Measurements from ENCODE around the gene CIDEB.

CIDEB gene

DNA sequence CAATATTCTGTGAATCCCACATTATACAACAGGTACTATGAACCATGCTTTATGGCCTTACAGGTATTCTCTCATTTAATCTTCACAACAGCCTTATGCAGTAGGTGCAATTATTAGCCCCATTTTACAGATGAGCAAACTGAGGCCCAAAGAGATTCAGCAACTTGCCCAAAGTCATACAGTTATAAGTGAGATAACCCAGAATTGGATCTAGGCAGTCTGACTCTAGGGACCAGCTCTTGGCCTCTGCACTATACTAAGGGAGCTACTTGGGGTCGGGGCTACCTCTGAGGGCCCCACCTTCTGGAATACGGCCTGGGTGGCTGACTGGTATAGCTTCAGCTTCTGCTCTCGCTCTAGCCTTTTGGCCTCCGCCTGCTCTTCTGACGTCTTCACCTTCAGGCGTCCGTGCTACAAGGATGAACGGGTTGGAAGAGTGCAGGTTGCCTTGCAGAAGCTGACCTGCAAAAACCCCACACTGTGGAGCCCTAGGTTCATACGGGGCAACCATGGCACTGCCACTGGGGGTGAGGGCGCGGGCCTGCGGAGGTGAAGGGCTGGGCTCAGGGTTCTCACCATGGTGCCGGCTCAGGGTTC lies 37.1 kb downstream of the CIDEB start:
- peak in 1 of 51 donors; percentile 45 for DNase-seq

DNA sequence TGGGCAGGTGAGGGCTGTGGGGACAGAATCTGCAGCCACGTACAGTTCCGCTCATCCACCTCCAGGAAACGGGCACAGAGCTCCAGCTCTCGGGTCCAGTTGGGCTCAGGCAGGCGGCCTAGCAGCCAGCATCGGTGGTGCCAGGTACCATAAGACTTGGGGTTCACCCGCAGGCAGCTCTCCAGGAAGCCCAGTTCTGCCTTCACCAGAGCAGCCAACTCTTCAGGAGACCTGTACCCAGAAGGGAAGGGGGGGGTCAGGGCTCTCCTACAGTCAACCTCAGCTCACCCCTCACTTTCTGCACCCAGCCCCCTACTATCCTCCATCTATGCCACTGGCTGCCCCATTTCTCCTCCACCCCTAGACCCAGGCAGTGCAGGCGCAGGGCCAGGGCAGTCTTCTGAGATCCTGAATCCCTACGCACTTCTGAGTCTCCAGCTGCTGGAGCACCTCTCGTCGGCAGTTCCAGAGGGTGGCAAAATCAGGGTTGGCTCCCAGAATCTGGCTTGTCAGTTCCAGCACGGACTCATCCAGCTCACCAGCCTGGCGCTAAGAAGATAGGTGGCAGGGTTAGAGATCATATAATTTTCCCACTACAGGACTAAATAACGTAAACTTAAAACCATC lies 37.8 kb downstream of the CIDEB start:
- no peak for DNase-seq

GRCh38 chr14:24269368-24269767 lies 38.4 kb downstream of the CIDEB start:
- no peak for DNase-seq

DNA sequence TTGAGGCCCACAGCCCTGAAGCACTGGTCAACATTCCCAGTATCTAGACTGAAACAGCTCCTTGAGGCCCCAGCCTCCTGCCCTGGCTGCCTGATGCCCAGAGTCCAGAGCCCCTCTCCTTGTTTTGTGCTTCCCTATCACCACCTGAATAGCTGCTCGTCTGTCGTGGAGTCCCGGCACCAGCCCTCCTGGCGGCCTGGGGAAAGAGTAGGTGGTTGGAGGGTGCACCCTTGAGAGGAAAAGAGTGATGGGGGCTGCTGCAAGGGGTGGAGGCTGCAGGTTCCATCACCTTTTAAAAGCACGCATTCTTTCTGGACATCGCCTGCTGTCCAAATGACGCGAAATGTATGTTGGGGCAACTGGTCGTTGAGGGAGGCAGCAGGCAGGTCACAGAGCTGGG lies 39.6 kb downstream of the CIDEB start:
- DNase-seq = no peak

GRCh38 chr14:24267516-24267915 lies 40.3 kb downstream of the CIDEB start:
- no peak for DNase-seq

- no peak for DNase-seq
Measured at GRCh38 chr14:24266344-24267244, 41.2 kb downstream of the CIDEB start.

- no peak for DNase-seq
Measured at GRCh38 chr14:24264298-24264697, 43.5 kb downstream of the CIDEB start.

GRCh38 chr14:24263848-24264247 lies 43.9 kb downstream of the CIDEB start:
- DNase-seq = no peak

DNA sequence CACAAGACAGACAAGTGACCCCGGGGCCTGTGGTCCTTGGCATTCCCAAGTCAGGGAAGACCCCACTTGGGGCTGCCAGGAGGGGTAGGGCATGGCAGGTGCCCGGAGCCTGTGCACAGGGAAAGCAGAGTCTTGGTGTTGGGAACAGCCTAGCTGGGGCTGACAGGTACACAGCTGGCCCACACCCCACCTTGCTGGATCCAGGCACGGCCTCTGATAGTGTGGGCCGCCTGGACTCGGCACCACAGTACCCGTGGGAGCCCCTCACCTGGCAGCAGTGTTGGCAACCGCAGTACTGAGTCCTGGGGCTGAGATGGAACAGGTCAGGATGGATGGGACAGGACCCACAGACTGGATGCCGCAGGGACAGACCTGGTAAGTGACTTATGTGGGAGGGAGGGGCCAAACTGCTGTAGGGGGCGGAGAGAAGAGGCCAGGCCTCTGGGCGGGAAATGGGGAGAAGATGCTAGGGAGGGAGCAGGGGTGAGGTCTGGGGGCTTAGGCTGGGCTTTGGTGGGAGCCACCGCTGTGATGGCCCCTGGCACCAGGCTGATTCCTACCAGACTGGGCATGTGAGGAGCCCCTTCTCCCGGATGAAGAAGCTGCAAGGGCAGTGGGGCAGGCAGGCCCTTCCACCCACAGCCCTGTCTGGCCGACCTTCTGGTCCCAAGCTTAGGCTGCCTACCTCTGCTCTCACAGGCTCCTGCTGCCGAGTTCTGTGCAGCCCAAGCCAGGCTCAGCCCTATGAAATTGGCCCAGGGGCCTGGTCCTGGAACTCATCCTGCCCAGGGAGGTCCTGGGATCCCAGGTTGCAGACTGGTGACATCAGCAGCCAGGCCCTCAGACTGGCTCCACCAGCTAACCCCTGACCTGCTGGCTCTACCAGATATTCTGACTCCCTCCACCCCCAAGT lies 44.7 kb downstream of the CIDEB start, which contains the start of gene TGM1:
Gene TGM1 (minus strand): TSS at position 357 of the 913 bp plus-strand sequence. CDS start 825 bp downstream, outside the sequence.
- no peak for DNase-seq

DNA sequence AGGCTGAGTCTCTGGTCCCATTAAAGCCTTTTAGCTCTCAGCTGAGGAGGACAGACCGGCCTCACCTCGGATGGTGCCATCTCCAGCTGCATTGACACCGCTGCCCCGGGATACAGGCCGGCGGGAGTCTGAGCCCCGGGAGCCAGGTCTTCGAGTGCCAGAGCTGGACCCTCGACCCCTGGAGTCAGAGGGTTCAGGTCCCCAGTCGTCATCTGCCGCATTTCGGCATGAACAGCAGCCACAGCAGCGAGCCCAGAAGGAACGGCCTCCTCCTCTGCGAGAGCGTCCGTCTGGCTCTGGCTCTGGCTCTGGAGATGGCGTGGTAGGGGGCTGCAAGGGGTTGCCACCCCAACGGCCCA lies 45.8 kb downstream of the CIDEB start:
- no peak for DNase-seq

- no peak for DNase-seq
Measured at GRCh38 chr14:24261256-24261968, 46.4 kb downstream of the CIDEB start.

DNA sequence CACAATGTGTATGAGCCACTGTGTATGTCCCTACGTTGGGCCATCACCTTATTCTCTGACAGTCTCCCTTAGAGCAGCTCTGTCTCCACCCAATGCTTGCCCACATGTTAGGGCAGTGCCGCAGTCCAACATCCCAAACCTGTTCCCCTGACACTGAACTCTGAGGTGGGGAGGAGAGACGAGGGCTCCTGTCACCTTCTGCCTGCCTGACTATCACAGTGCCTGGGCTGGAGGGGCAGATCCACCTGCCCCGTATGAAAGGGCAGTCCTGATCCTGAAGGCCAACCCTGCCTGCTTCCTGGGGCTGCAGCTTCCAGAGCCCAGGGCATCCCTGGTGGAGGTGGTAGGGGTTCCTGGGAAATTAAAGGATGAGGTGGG lies 47.0 kb downstream of the CIDEB start:
- no peak for DNase-seq

GRCh38 chr14:24260026-24260779 lies 47.6 kb downstream of the CIDEB start:
- DNase-seq = no peak

DNA sequence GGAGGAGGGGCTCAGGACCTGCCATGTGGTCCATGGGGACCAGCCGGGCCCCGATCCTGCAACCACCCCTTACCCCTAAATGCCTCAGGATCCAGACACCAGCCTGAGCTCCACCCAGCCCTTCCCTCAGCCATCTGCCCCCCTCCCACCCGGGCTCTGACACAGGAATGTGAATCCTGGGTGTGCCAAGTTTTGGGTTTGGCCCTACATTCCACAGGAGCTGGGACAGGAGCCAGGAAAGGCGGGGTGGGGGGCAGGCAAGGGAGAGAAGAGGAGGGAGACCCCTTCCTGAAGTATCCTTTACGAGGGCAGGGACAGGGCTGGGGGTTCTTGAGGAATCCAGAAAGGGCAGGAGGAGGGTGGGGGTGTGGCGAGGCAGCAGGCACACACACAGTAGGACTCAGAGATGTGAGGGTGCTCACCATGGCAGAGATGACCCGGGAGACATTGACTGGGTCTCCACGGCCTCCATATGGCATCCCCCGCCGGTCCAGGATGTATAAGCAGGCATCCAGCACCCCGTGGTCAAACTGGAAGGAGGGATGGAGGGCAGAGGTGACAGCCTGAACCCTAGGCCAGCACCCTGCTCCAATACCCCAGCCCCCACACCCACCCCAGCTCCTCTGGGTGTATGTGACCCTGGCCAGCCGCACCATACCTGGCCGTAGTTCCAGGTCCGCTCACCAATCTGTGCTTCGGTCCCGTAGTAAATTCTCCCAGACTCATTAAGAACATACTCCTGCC lies 48.3 kb downstream of the CIDEB start:
- no peak for DNase-seq

- DNase-seq = no peak
Measured at GRCh38 chr14:24258548-24259265, 49.1 kb downstream of the CIDEB start.

DNA sequence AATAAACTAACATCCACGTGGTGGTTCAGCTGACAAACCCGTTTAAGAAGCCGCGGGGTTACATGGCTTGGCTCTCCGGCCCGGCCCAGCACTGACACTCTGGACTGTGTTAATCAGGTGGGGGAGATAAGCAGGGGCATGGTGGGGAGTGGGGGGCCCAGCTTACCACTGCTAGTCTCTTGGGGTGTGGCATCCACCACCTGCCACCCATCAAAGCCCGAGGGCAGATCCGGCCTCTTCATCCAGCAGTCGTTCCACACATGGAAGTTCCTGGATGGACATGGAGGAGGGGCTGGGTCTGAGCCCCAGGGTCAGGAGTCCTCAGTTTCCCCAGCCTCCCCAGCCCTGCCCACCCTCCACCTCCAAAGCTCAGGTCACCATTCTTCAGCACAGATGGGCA lies 49.7 kb downstream of the CIDEB start:
- no peak for DNase-seq

GRCh38 chr14:24256960-24257359 lies 50.8 kb downstream of the CIDEB start:
- DNase-seq = no peak

DNA sequence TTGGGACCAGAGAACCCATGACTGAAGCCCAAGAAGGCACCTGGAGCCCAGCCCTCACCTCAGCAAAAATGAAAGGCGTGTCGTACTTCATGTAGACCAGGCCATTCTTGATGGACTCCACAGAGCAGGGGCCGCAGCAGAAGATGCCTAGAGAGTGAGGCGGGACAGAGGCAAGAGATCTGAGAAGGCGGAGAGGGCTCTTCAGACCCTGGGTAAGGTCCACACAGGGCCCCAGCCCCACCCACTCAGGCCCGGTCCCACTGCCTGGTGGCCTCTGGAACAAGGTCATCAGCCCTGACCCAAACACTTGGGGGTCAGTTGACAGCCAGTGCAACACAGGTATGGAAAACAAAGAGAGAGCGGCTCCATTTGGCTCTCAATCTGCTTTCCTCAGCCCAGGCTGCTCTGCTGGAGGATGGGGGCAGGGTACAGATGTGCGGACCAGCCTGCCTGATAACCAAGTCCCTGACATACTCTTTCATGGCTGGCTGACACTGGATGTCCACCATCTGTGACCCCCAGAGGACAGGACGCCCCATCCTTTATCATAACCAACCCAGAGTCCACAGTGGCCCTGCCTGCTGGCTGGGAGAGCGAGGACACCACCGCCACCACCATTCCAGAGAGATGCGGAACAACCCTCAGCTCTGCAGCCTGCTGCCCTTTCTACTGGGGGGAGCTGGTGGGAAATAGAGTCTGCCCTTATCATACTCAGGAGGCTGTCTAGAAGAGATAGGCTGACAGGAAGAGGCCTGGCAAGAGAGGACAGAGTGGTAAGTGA lies 51.7 kb downstream of the CIDEB start:
- DNase-seq = no peak
